GM21576 (cell line): ENCODE data around the gene RBP3.
"Not testable (repeated sequence)": the region's sequence is repeated elsewhere in the genome, so short reads cannot be mapped to it uniquely, and the experiment has no call there.

ENCODE experiments used
- ATAC-seq: cut with Tn5 transposase; IDR thresholded peaks from one replicate; pipeline ENCODE4 v1.9.1; 2021; ENCODE audit warnings: mild to moderate bottlenecking, moderate library complexity; ENCODE audit not compliant: unreplicated experiment

RBP3 gene

DNA sequence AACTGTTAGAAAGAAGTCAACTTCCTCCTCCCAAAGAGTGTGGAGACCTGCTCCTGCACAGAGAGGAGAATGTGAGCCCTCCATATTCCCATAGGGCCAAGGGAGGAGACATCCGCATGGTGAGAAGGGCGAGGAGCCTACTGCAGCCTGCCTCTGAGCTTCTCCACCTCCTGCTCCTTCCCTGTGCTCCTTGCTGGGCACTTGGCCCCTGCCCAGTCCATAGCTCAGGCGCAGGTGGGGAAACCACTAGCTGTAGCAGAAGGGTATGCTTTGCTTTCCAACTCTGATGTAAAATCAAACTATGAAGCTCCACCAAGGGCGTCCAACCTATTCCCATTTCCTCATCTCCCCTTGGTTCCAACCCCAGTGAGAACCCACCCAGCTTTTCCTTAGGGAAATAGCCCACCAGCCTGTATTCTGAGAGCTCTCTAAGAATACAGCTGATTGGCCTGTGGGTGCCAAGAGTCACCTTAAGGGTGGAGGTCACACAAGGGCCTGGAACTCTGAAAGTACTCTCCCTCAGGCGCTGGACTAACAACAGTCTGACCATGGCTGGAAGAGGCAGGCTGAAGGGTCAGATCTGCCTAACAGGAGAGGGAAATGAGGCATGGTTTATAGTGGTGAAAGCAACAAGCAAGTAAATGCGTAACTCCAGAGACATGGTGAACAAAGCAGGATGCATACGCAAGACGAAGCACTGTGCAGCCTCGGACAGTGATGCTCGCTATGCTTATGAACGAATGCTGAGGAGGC, 22.0 kb downstream of the RBP3 start:
- no peak for ATAC-seq

DNA sequence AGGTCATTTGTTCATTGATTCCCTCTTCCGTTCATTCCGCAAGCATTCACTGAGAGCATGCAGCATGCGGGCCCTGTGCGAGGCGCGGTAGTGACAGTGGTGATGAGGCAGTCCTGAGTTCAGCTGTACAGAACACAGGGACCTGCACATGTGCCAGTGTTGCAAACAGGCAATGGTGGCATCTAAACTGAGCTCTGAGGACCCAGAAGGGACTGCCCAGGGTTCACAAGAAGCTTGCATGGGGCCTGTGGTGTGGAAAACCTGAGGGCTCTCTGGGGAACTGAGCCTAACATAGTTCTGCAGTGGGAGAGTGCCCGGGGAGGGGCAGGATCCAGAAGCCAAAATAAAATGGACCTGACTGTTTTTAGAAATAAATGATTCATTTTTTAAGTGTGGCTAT, 22.7 kb downstream of the RBP3 start:
- no peak for ATAC-seq

DNA sequence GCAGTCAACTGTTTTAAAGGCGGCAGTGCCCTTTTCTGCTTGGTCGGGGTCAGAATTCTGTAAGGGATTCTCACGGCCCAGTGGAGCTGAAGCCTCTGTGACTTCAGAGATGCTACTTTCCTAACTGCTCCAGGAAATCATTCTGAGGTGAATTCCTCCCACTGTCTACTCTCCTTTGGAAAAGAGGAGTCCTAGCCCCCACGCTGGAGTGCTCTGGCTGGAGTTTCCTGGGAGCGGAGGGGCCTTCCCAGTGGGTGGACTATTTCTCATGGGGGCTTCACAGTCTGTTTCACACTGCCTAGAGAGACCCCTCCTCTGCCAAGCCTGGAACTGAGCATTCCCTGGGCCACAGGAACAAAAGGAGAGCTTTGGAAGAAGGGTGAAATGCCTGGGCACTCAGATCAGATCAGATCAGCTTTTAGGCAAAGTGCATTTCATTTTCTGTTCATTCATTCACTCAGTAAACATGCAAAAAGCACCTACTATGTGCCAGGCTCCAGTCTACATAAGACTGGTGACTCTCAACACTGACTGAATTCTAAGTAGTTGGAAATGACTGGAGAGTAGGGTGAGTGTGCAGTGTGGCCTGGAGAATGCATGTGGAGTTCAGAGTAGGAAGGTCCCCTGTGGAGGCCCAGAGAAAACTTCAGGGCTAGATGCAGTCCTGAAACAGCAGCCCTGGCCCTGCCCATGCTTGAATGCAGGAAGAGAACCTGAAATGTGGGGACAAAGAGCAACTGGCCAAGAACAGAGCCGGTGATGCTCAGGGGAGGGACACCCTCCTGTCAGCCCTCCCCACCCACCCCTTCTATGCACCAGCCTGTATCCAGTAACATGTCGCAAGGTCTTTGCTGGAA, 23.7 kb downstream of the RBP3 start:
- ATAC-seq = no peak

DNA sequence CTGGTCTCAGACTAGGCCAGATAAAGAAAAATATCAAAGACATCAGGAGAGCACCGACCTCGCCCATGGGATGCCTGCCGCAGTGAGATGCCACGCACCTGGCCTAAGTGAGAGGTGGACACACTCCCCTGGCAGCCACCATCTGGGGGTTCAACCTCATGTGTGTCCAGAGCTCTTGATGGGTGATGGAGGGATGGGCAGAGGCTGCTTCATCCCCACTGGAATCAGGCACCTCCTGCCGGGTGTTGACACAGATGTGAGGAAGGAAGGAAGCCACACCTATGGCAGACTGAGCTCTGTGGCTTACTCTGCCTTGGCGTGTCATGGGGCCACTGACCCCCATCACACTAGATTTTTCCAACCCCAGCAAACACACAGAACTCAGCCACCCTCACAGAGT, 24.6 kb downstream of the RBP3 start:
- ATAC-seq = no peak

DNA sequence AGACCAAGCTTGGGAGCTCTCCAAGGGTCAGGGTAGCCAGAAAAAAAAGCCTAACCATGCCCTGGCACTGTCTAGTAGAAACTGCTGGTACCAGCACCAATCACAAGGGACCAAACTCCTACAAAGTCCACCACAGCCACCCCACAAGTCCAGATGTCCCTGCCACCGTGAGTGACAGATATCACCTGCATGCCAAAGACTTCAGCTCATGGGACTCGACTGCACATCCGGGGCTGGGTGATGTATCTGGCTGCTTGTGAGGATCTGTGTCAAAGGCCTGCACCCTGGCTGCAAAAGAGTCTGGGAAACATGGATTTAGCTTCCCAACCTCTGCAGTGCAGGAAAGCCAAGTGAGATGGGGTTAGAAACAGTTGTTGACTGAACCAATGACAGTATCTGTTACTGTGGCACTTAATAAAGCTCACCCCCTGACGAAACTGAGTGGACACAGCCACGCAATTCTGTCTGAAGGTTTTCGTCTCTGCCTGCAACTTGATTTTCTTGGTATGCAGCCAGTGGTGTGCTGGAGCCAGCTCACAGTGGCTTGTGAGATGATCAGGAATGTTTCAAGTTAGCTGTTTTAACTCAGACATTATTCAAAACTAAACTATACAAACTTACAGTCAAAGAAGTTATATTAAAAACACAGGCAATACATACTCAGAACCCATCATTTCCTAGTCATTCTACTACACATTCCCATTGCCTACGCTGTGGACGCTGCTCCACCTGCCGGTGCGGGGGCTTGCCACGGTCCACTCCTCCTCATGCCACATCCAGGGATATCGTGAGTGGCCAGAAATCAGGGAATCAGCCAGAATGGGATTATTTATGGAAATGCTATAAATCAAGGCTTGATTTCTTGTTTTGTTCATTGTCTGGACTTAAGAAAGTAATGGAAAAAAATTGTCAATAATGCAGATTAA, 26.7 kb downstream of the RBP3 start:
- ATAC-seq = no peak

DNA sequence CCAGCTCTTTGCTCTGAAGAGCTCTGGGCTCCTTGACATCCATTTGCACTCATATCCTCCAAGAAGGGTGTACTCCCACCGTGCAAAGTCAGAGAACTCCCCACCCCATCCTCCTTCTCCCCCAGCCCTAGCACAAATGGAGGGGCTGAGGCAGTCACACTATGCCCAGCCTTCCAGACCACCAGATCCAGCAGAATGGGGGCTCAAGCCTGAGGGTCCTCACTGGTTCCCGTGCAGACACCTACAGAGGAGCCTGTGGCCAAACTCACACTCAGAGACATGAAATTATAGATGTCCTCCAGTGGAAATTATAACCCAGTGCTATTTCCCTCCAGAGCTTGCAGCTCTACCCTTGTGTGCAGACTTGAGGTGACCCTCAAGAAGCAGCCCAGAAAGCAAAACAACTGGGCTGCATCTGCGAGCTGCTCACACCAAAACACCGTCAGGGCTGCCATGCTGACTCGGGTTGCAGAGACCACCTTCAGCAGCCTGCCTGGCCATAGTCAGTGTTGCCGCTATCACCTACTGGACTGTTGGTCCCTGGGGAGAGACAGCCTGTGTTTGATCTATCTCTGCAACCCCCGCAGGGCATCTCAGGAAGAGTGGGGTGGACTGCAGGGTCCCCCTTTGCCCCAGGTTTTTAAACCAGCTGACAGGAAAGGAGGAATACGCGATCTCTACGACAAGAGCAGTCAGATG, 28.5 kb downstream of the RBP3 start:
- no peak for ATAC-seq

DNA sequence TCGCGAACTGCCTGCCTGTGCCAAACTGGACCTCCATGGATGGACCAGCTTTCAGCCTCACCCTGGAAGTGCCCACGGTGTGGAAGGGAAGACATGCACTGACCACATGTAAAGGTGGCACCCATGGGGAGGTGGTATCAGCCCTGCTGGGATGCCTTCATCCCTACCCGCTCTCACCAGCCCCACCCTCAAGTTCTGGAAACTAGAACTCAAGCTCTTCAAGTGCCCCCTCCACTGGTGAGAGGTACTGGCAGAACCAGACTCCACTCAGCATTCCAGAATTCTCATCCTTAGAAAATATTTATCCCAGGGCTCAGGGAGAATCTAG, 30.0 kb downstream of the RBP3 start:
- ATAC-seq = no peak

DNA sequence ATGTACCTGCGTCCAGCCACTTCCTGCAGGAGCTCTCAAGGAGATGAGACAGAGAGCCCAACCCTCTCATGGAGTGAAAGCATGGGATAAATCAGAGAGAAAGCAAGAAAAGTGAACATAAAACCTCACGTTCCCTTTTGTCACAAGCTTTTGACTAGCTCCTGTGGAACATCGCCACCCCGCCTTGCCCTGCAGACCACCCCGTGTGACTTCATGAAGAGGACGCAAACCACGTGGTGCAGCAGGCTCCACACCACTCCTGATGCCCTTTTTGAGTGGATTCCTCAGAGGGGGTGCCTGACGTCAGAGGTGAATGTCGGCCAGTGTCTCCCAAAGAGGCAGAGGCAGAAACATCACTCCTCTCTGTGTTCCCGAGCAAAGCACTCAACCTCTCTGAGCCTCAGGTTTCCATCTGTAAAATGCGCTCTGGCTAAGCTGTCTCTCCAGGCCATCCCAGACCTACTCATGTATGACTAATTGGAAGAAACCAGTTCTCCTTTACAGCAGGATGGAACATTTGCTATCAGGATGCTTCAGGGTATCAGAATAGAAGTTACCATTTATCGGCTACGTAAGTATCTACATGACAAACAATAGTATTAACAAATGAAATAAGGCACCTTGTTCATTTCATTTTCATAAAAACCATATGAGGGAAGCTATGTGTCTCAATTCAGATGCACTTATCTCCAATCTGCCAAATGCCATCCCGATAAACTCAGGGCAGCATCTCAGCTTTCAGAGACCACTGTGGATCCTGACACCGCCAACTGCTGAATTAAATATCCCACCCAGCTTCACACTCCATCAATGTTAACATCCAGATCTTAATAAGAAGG, 30.7 kb downstream of the RBP3 start:
- ATAC-seq = no peak

DNA sequence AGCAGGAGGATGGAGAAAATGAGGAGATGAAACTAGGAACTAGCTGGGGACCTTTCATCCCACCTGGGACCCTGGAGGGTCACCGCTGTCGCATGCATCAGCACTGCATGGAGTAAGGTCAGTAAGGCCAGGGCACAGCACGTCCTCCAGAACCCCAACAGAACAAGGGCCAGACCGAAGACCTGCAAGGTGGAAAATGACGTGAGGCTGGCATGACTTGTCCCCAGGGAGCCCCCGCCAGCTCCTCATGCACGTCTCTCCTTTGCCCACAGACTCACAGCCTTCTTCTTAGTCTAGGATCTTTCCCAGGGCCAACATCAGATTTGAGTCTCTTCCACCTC, 31.3 kb downstream of the RBP3 start:
- no peak for ATAC-seq

DNA sequence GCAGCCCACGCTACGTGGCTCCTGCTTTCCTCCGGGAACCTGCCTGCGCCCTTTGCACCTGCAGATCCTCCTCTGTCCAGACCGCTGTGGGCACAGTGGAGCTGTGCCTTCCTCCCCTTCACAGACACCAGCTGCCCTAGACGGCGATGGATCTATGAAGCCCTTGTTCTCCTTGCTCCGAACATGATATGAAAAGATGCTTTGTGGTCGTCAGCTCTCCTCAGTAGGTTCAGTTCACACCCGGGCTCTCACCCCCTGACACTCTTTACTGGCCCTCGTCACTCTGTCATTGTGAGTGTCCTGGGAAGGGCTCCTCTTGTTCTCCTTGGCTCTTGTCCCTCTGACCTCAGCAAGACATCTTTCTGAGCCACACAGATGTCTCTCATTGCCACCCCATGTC, 31.7 kb downstream of the RBP3 start:
- ATAC-seq = no peak

DNA sequence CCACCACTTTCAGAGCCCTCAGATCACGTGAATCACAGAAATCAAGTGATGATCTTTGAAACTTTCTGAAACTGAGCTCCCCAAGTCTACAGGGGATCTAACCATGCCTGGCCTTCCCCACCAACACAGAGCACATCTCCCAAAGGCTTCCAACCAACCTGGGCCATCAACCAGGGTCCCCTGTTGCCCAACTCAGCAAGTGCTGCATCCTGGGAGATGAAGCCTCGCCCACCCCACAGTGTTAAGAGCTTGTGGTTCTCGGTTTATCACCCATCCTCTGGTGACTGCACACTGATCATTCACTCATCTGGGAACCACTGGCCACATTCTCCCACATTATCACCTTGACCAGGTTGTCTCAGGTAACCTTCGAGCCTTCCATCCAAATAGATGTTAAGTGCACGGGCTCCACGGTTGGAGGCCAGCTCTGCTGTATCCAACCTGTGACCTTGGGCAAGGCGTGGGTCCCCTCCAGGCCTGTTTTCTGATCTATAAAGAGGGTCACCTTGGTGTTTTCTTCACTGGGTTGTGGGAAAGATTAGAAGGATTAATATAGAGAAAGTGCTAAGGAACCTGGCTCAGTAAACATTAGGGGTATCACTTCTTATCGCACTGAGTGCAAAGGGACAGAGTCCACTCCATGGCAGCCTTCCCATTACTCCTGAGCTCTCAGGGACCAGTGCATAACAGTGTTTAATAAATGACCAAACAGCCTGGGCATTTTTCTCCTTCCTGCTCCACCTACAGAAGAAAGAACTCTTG, 32.4 kb downstream of the RBP3 start:
- no peak for ATAC-seq

DNA sequence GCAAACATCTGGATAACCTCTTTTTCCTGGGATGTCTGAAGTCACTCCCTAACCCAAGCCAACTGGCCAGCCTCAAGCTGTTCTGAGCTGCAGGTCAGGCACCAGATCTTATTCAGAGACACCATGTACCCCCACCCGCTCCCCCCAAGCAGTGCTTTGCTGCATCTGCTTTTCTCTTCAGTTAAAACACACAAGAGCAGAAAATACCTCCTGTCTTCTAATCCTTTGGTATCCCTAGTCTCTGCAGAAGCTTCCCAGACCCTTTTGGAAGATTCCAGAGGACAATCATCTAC, 32.9 kb downstream of the RBP3 start:
- no peak for ATAC-seq

DNA sequence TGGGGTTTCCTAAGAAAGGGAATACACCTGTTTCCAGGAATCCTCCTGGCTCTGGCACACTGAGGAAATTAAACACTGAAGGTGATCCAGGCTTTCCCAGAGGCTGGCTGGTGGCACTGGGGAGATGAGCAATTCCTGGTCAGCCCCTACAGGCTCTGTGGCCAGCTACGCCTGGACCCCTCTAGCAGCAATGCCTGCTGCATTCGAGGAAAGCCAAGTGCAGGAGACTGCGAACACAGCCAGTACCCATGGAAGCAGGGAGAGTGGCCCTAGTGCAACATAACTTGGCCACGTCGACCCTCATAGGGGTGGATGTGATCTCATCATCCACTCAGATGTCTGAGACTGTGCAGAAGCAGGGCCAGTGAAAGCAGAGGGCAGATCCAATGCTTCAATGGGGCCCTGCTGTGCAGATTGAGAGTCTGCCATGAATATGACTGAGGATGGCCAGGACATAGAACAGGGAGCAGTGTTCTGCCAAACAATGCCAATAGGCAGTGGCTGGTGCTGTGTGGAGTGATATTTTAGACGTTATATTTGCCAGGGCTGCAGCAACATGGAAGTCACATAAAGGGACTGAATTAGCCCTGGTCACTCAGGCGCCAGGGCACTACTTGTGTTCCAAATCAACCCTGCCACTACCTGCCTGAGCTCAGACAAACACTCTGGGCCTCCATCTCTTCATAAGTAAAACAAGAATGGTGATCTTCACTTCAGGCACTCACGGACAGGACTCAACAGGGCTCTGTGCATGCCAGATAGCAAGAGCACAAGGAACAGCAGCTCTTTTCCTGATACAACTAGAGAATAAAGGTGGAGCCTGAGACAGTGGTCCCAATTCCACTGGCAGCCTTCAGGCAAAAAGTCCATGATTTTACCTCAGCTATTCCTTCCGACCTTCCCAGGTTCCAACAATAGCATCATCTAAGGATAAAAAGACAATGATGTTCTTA, 33.5 kb downstream of the RBP3 start:
- no peak for ATAC-seq

DNA sequence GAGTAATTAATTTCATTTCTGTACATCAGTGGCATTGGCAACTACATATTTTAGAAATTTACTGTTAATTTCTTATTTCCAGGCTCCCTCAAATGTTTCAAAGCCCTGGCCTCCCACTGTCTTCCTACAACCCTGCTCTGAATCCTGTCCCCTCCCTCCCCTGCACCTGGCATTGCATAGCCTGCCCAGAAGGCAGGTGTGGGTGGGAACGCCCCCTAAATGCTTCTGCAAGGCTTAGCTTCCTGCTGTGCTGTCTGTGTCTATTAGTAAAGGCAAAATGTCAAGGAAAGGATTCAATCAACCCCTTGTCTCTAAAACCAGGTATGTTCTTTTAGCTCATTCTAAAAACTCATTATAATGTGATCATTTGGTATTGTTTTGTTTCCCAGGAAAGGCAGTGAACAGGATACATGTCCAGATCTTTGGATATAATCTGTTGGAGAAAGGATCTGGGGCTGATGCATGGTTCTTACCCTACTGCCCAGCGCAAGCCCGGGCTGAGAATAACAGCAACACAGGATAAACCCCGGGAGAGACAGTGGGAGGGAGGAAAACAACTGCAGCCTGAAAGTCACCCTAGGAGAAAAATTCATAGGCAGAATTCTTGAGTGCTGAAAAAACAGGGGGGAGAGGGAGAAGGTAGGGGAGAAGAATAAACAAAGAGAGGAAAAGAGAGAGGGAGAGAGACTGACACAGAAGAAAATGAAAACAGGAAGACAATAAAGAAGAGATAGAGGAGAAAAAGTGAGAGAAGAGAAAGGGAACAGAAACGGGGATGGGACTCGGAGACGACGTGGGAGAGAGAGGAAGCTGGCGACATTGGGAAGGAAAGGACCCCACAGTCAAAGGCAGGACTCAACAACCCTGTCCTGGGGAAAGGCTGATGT, 35.3 kb downstream of the RBP3 start:
- ATAC-seq = no peak

DNA sequence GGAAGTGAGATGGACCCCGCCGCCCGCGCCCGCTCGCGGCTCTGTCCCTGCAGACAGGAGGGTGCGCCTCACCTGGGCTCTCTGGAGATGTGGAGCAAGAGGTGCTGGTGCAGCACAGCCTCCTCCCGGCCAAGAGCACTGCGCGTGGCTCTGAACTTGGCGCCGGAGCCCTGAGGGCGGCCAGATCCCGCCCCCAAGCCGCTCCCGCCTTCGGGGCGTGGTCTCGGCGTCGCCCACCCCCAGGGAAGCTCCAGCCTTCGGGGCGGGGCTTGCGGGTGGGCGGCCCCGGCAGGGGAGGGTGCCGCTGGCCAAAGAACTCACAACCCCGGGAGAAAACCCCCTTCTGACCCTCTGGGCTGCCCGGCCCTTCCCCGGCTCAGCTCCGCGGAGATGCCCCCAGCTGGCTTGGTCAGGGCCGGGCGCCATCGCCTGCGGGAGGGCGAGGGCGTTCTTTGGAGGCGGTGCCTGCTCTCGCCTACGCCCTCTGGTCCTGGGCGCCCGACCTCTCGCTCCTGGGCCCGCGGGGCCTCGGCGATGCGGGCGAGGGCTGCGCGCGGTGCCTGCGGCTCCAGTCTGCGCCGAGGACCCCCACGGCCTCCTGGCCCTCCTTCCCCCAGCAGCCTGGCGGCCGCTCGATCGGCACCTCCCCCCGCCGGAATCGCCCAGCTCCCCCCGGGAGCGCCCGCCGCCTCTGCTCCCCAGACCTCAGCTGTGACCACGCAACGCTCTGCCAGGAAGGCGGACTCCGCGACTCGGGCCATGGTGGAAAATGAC, 36.2 kb downstream of the RBP3 start, which contains the start of gene ZNF488:
ZNF488 (minus strand) TSS at position 146 of the 774 bp plus-strand sequence. CDS start 15,464 bp downstream, outside the sequence.
- peak; percentile 93 for ATAC-seq

DNA sequence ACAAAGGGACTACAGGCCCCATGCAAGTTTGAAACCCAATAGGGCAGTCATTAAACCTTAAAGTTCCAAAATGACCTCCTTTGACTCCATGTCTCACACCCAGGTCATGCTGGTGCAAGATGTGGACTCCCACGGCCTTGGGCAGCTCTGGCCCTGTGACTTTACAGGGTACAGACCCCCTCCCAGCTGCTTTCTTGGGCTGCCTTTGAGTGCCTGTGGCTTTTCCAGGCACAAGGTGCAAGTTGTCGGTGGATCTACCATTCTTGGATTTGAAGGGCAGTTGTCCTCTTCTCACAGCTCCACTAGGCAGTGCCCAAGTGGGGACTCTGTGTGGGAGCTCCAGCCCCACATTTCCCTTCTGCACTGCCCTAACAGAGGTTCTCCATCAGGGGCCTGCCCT, 37.9 kb downstream of the RBP3 start:
- ATAC-seq = not testable (repeated sequence)
